Mammary epithelial cell (primary cell): ENCODE results near the gene ADRB1.

Source experiments
- CTCF ChIP-seq, 2 donors: IDR thresholded peaks in 1 of 2; conservative IDR thresholded peaks in 1 of 2; 2 replicates each; pipeline ENCODE4 v1.5.1; 2011 to 2012; ENCODE audit warnings: inconsistent platforms in 2 of 2, low read length in 2 of 2, mild to moderate bottlenecking in 2 of 2, control low read depth in 1 of 2, low read depth in 1 of 2; ENCODE audit not compliant: insufficient read depth in 1 of 2; ENCODE audit errors: extremely low read depth in 1 of 2
- EZH2 ChIP-seq: IDR thresholded peaks from 2 replicates; pipeline ENCODE4 v1.6.1; 2012; ENCODE audit warnings: low read length, inconsistent platforms, borderline replicate concordance

DNA sequence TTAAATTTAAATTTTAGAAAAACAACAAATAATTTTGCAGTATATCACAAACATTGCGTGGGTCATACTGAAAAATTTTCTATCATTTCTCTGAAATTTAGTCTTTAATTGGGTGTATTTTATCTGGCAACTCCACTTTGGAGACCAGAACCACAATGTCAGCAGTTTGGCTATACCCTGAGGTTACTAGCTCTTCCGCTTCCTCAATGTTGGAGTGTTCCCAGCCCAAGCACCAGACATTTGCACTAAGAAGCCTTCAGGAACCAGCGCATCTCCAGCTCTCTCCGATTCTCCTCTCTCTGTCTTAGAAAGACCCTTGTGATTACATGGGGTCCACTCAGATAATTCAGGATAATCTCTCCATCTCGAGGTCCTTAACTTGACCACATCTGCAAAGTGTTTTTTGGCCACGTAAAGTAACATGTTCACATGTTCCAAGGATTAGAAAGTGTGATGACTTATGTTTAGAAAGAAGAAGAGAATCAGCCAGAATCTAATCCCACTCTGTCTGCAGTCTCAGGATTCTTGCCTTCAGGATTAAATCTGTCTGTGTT lies 43.1 kb upstream of the ADRB1 start:
- TF ChIP-seq CTCF (conservative IDR thresholded peaks at IDR 0.05 in 1 of 2, IDR thresholded peaks at IDR 0.05 in 1 of 2; ENCODE audit: extremely low read depth in 1 of 2, insufficient read depth in 1 of 2, low read depth in 1 of 2, low read length in 2 of 2) (no peak), EZH2 (no peak)
